ENCODE data around the gene TMEM91.
A peak's percentile ranks its signal among the peaks of the same experiment; 100 is the strongest.
"Not testable (repeated sequence)": the region's sequence is repeated elsewhere in the genome, so short reads cannot be mapped to it uniquely, and the experiment has no call there.

TMEM91 gene

GRCh38 chr19:41381536-41381935 is 5.2 kb downstream of the TMEM91 start:
- not testable (repeated sequence) for DNase-seq

- no peak for DNase-seq
Measured at GRCh38 chr19:41384351-41384750, 8.0 kb downstream of the TMEM91 start.

GRCh38 chr19:41386442-41386841 is 10.1 kb downstream of the TMEM91 start:
- no peak for DNase-seq

GRCh38 chr19:41391618-41392017 is 15.3 kb downstream of the TMEM91 start:
- DNase-seq = no peak

GRCh38 chr19:41392775-41393174 is 16.4 kb downstream of the TMEM91 start:
- no peak for DNase-seq

- DNase-seq = no peak
Measured at GRCh38 chr19:41395355-41395754, 19.0 kb downstream of the TMEM91 start.

- DNase-seq = peak; percentile 100
Measured at GRCh38 chr19:41397086-41398049, 21.0 kb downstream of the TMEM91 start, which contains the start of the genes BCKDHA and EXOSC5. Gene BCKDHA (plus strand): TSS chr19:41397818. CDS start chr19:41397828, 10 bp downstream. Gene EXOSC5 (minus strand): TSS chr19:41397359. CDS start chr19:41397328, 31 bp downstream.

GRCh38 chr19:41398050-41398418 is 21.7 kb downstream of the TMEM91 start:
- no peak for DNase-seq

GRCh38 chr19:41398598-41398997 is 22.3 kb downstream of the TMEM91 start:
- no peak for DNase-seq

- DNase-seq = no peak
Measured at GRCh38 chr19:41399091-41399490, 22.8 kb downstream of the TMEM91 start.

GRCh38 chr19:41399525-41399924 is 23.2 kb downstream of the TMEM91 start:
- DNase-seq = no peak

GRCh38 chr19:41401483-41401882 is 25.1 kb downstream of the TMEM91 start:
- DNase-seq = no peak

- no peak for DNase-seq
Measured at GRCh38 chr19:41402010-41402409, 25.7 kb downstream of the TMEM91 start.

GRCh38 chr19:41403181-41403970 is 27.0 kb downstream of the TMEM91 start:
- DNase-seq = no peak

- no peak for DNase-seq
Measured at GRCh38 chr19:41405776-41406175, 29.4 kb downstream of the TMEM91 start.

- no peak for DNase-seq
Measured at GRCh38 chr19:41407271-41407670, 30.9 kb downstream of the TMEM91 start.

GRCh38 chr19:41408256-41408655 is 31.9 kb downstream of the TMEM91 start:
- no peak for DNase-seq

- not testable (repeated sequence) for DNase-seq
Measured at GRCh38 chr19:41408846-41409245, 32.5 kb downstream of the TMEM91 start.

GRCh38 chr19:41409288-41409687 is 33.0 kb downstream of the TMEM91 start:
- DNase-seq = no peak

- no peak for DNase-seq
Measured at GRCh38 chr19:41410336-41411054, 34.2 kb downstream of the TMEM91 start.

- no peak for DNase-seq
Measured at GRCh38 chr19:41411100-41411967, 35.0 kb downstream of the TMEM91 start.

GRCh38 chr19:41411968-41412265 is 35.6 kb downstream of the TMEM91 start:
- no peak for DNase-seq
